Measurements from ENCODE around the gene IFT122. TPM values are rescaled to one million over a fixed set of nuclear protein-coding genes. Genes with fewer than 3 reads are reported as not detected.

The IFT122 gene
- total RNA-seq, 1 donor from 2014 or later, result 51.1 TPM

- intact Hi-C loops (cut with DNase I), result no loop called here
- Histone ChIP-seq H3K9me3 (no peaks in the 10 kb centered on the region), H3K27ac (no peak overlapping the region), H3K4me3 (no peak overlapping the region), H3K27me3 (no peaks in the 10 kb centered on the region), H3K36me3 (no peaks in the 10 kb centered on the region), H3K4me1 (no peaks in the 10 kb centered on the region)
- no peak for TF ChIP-seq CTCF (IDR thresholded peaks at IDR 0.05)
- DNase-seq (ENCODE audit: low spot score in 2 of 2), result no peak
Observed at GRCh38 chr3:129547241-129547640, 107.2 kb downstream of the IFT122 start.

DNA sequence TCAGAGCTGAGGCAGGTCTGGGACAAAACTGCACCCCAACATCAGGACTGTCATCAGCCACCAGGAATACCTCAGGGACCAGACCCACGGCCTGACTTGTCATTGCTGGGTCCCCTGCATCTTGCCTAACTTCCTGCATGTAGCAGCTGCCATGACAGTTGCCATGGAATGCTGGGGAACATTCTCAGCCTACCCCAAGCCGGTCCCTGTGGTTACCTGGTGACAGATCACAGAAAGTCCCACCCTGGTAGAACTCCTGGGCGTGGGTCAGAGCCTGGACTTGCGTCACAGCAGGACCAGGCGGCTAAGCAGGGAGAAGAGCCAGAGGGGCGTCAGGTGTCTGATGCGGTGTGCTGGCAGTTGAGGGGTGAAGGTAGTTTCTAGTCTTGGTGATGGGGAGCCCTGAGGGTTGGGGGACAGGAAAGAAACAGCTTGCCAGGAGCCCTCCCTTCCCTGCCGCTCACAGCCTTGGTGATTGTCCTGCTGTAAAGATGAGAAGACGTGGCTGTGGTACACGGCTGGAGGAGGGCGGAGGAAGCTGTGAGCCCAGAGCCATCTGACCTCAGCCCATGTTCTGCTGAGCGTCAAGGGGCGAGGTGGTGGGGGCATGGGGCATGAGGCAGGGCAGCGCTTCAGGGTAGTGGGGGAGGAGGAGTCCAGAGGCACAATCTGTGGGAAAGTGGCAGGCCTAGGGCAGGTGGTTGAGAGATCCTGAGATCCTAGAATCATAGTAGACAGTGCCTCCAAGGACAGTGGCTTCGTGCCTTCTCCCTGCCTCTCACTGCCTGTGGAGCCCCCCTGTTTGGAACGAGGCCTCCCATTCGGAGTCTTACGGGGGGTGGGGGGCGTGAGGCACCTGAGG lies 108.3 kb downstream of the IFT122 start:
- no peaks in the 10 kb centered on the region for H3K27me3 ChIP-seq
- intact Hi-C loops (cut with DNase I), result no loop called here
- no peaks in the 10 kb centered on the region for H3K36me3 ChIP-seq
- no peaks in the 10 kb centered on the region for H3K4me1 ChIP-seq
- no peaks in the 10 kb centered on the region for H3K9me3 ChIP-seq
- H3K4me3 ChIP-seq, result no peak overlapping the region
- no peak for DNase-seq (ENCODE audit: low spot score in 2 of 2)
- H3K27ac ChIP-seq, result no peak overlapping the region
- TF ChIP-seq CTCF (IDR thresholded peaks at IDR 0.05), result no peak

DNA sequence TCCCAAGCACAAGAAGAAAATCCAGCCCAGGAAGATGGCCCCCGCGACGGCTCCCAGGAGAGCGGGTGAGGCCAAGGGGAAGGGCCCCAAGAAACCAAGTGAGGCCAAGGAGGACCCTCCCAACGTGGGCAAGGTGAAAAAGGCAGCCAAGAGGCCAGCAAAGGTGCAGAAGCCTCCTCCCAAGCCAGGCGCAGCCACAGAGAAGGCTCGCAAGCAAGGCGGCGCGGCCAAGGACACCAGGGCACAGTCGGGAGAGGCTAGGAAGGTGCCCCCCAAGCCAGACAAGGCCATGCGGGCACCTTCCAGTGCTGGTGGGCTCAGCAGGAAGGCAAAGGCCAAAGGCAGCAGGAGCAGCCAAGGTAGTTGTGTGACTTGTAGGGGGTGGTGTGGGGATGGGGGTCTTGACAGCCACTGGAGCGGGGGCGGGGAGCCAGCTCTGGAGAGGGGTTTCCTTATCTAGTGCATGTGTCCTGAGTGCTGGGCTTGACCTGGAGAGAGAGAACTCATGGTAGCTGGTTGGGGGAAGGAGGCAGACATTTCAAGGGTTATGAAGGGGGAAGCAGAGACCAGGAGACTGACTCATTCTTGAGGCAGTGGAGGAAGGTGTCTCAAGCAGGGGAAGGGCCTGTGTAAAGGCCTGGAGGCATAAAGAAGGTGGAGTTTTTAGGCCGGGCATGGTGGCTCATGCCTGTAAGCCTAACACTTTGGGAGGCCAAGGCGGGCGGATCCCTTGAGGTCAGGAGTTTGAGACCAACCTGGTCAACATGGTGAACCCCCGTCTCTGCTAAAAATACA lies 109.2 kb downstream of the IFT122 start:
- Histone ChIP-seq H3K4me1 (peaks cover 0 to under 1% of the 10 kb centered on the region in 2 donors), H3K9me3 (no peaks in the 10 kb centered on the region), H3K4me3 (no peak overlapping the region), H3K27me3 (no peaks in the 10 kb centered on the region), H3K27ac (no peak overlapping the region), H3K36me3 (no peaks in the 10 kb centered on the region)
- intact Hi-C loops (cut with DNase I), result no loop called here
- DNase-seq (ENCODE audit: low spot score in 2 of 2), result no peak
- TF ChIP-seq CTCF (IDR thresholded peaks at IDR 0.05), result no peak

DNA sequence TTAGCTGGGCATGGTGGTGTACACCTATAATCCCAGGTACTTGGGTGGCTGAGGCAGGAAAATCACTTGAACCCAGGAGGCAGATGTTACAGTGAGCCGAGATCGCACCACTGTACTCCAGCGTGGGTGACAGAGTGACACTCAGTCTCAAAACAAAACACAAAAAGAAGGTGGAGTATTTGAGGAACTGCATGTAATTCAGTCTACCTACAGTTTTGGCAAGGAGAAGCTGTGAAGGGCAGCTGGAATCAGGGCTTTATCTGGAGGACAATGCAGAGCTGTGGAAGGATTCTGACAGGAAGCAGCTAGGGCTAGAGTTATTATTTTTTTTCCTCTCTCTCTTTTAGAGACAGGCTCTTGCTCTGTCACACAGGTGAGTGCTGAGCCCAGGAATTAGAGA lies 109.8 kb downstream of the IFT122 start:
- no peaks in the 10 kb centered on the region for H3K27me3 ChIP-seq
- H3K9me3 ChIP-seq, result no peaks in the 10 kb centered on the region
- H3K27ac ChIP-seq, result no peak overlapping the region
- no peak for TF ChIP-seq CTCF (IDR thresholded peaks at IDR 0.05)
- H3K4me3 ChIP-seq, result no peak overlapping the region
- peaks cover 0 to 5% of the 10 kb centered on the region in 2 donors for H3K4me1 ChIP-seq
- no peak for DNase-seq (ENCODE audit: low spot score in 2 of 2)
- no peaks in the 10 kb centered on the region for H3K36me3 ChIP-seq
- intact Hi-C loops (cut with DNase I), result no loop called here

DNA sequence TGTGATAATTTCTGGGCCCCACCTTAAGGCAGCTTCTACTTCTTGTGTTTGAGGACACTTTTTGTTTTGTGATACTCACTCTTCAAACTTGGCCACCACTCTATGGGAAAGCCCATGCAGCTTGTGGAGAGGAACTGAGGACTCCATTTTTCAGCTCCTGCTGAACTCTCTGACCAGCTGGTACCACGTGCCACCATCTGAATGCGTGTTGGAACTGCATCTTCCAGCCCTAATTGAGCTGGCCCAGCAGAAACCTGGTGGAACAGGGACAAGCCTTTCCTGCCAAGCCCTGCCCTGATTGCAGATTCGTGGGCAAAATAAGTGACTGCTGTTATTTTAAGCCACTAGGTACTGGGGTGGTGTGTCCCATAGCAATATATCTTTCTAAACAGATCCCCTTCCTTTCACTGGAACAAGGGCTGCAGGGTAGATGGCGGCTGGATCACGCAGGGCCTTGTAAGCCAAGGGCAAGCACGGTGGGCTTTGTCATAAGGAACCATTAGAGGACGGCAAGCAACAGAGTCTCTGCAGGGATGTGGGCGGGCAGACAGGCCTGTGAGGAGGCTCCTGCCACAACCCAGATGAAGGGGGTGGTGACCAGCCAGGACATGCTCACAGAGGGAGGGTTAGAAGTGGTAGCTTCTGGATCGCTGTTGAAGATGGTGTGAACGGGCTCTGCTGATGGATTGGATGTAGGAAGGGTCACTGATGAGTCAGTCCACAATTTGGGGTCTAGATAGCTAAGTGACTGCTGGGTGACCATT lies 112.4 kb downstream of the IFT122 start:
- Histone ChIP-seq H3K4me1 (peaks cover 0 to 18% of the 10 kb centered on the region in 2 donors), H3K27me3 (no peaks in the 10 kb centered on the region), H3K9me3 (no peaks in the 10 kb centered on the region), H3K4me3 (no peak overlapping the region), H3K27ac (no peak overlapping the region), H3K36me3 (peaks cover 7 to 12% of the 10 kb centered on the region in 2 donors)
- DNase-seq (ENCODE audit: low spot score in 2 of 2), result no peak
- no peak for TF ChIP-seq CTCF (IDR thresholded peaks at IDR 0.05)
- intact Hi-C loops (cut with DNase I), result no loop called here

Measured in ascending aorta (tissue), 2 donors.